ENCODE data around the gene DSC1. TPM values are rescaled to one million over a fixed set of nuclear protein-coding genes. Genes with fewer than 3 reads are reported as not detected.
A peak's percentile ranks its signal among the peaks of the same experiment; 100 is the strongest.

DSC1 gene
- total RNA-seq, 1 experiment from 2014 or later, result not detected

DNA sequence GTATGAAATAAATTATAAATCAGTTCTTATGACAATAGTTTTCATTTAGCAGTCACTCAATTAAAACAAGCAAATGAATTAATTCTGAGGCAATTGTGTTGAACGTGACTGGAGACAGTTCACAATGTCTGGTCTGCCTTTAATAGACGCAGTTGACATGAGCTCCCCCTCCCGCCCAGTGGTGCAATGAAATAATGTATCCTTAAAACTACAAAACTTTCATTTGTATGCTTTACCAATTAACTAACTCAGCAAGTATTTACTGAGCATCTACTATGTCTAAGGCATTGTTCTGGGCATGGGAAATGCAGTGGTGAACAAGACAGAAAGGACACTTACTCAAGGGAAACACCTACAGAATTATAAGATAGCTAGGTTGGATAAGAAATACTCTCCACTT, 56.9 kb downstream of the DSC1 start:
- H2AFZ ChIP-seq (ENCODE audit: low read length), result no peak overlapping the region
- intact Hi-C loops (cut with micrococcal nuclease), result loop anchor here (2.0 kb wide), 1 partner anchor 407 kb away; no protein-coding TSS in a partner anchor
- H3K9ac ChIP-seq (ENCODE audit: low read length), result no peak overlapping the region
- no peak overlapping the region for H3K4me2 ChIP-seq (ENCODE audit: low read length)
- H3K9me3 ChIP-seq (ENCODE audit: low read length), result no peaks in the 10 kb centered on the region
- peaks cover 4% of the 10 kb centered on the region for H3K79me2 ChIP-seq (ENCODE audit: low read length)
- no peaks in the 10 kb centered on the region for H3K9me2 ChIP-seq (replicated peaks; ENCODE audit: low read length)
- H3K27ac ChIP-seq (ENCODE audit: low read length), result no peak overlapping the region
- H3K36me3 ChIP-seq (ENCODE audit: low read depth, low read length), result no peaks in the 10 kb centered on the region
- TF ChIP-seq, protein P1, sequence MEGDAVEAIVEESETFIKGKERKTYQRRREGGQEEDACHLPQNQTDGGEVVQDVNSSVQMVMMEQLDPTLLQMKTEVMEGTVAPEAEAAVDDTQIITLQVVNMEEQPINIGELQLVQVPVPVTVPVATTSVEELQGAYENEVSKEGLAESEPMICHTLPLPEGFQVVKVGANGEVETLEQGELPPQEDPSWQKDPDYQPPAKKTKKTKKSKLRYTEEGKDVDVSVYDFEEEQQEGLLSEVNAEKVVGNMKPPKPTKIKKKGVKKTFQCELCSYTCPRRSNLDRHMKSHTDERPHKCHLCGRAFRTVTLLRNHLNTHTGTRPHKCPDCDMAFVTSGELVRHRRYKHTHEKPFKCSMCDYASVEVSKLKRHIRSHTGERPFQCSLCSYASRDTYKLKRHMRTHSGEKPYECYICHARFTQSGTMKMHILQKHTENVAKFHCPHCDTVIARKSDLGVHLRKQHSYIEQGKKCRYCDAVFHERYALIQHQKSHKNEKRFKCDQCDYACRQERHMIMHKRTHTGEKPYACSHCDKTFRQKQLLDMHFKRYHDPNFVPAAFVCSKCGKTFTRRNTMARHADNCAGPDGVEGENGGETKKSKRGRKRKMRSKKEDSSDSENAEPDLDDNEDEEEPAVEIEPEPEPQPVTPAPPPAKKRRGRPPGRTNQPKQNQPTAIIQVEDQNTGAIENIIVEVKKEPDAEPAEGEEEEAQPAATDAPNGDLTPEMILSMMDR (conservative IDR thresholded peaks at IDR 0.05; ENCODE audit: low read depth, low read length), result no peak
- no peak for TF ChIP-seq EZH2 (IDR thresholded peaks at IDR 0.05; ENCODE audit: low read length, unreplicated experiment)
- TF ChIP-seq EZH2phosphoT487 (IDR thresholded peaks at IDR 0.05; ENCODE audit: borderline replicate concordance, low read length), result no peak
- no peak overlapping the region for H3K4me3 ChIP-seq (ENCODE audit: low read length)
- ATAC-seq (no peak), DNase-seq (no peak)
- no peaks in the 10 kb centered on the region for H3F3A ChIP-seq (ENCODE audit: low read length, unreplicated experiment)
- no peaks in the 10 kb centered on the region for H3K27me3 ChIP-seq (ENCODE audit: low read length)
- POLR2A ChIA-PET (ENCODE audit: unreplicated experiment), result no interaction called here
- no peaks in the 10 kb centered on the region for H4K20me1 ChIP-seq (ENCODE audit: low read length)
- CTCF ChIA-PET, result no interaction called here
- BruUV-seq (replicated peaks), result no TSS peak
- H3K4me1 ChIP-seq (ENCODE audit: insufficient read depth, low read length), result peaks cover 37% of the 10 kb centered on the region

DNA sequence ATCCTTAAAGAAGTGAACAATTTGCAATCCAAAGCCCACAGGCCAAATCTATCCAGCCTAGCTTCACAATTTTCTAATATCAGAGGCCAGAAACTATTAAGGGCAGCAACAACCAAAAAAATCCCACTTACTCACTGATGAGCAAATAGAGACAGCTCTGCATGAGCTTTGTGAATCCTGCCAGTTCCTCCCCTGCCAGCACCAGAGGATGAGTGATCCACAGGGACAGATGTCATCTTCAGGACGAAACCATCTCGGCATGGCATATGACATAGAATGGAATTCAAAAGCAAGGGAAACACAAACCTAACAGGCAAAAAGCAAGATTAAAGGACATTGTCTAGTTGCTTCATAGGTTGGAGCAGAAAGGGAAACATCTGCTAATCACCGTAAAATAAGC, 58.2 kb downstream of the DSC1 start:
- intact Hi-C loops (cut with micrococcal nuclease), result loop anchor here (2.0 kb wide), 1 partner anchor 408 kb away; no protein-coding TSS in a partner anchor
- no TSS peak for BruUV-seq (replicated peaks)
- Histone ChIP-seq H3K9me3 (ENCODE audit: low read length) (no peaks in the 10 kb centered on the region), H3K9me2 (replicated peaks; ENCODE audit: low read length) (no peaks in the 10 kb centered on the region), H3K27ac (ENCODE audit: low read length) (peak overlapping the region; percentile 86), H3K4me2 (ENCODE audit: low read length) (no peak overlapping the region), H3K27me3 (ENCODE audit: low read length) (no peaks in the 10 kb centered on the region), H2AFZ (ENCODE audit: low read length) (no peak overlapping the region), H3K4me1 (ENCODE audit: insufficient read depth, low read length) (peaks cover 50% of the 10 kb centered on the region), H3K4me3 (ENCODE audit: low read length) (no peak overlapping the region), H4K20me1 (ENCODE audit: low read length) (no peaks in the 10 kb centered on the region), H3K79me2 (ENCODE audit: low read length) (peaks cover 14% of the 10 kb centered on the region), H3K36me3 (ENCODE audit: low read depth, low read length) (no peaks in the 10 kb centered on the region), H3K9ac (ENCODE audit: low read length) (no peak overlapping the region), H3F3A (ENCODE audit: low read length, unreplicated experiment) (no peaks in the 10 kb centered on the region)
- no peak for ATAC-seq
- no peak for DNase-seq
- TF ChIP-seq EZH2phosphoT487 (IDR thresholded peaks at IDR 0.05; ENCODE audit: borderline replicate concordance, low read length) (no peak), EZH2 (IDR thresholded peaks at IDR 0.05; ENCODE audit: low read length, unreplicated experiment) (no peak)
- TF ChIP-seq, protein P1 (conservative IDR thresholded peaks at IDR 0.05; ENCODE audit: low read depth, low read length), result no peak
- CTCF ChIA-PET, result no interaction called here
- POLR2A ChIA-PET (ENCODE audit: unreplicated experiment), result interaction anchor here (0.6 kb wide), 1 partner anchor 20 kb away, joined by 3 read pairs; no protein-coding TSS in a partner anchor

DNA sequence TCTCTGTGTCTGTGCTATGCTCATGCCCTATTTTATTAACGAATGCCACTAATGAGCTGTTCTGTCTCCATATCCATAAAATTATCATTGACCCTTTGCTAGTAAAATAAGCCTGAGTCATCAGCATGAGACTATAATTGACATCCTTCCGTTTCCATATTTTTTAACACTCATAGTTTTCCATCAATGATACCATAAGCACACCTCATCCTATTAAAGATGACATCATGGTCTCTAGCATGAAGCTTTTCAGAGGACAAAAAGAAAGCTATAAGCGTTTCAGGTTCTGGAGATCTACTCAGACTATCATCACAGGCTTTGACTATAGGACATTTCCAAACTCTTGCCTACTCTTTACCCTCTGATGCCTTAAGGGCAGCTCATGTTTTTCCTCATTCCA, 59.2 kb downstream of the DSC1 start:
- TF ChIP-seq EZH2 (IDR thresholded peaks at IDR 0.05; ENCODE audit: low read length, unreplicated experiment) (no peak), EZH2phosphoT487 (IDR thresholded peaks at IDR 0.05; ENCODE audit: borderline replicate concordance, low read length) (no peak)
- TF ChIP-seq, protein P1 (conservative IDR thresholded peaks at IDR 0.05; ENCODE audit: low read depth, low read length), result no peak
- Histone ChIP-seq H2AFZ (ENCODE audit: low read length) (no peak overlapping the region), H3K36me3 (ENCODE audit: low read depth, low read length) (no peaks in the 10 kb centered on the region), H3K27me3 (ENCODE audit: low read length) (no peaks in the 10 kb centered on the region), H3K4me1 (ENCODE audit: insufficient read depth, low read length) (peaks cover 60% of the 10 kb centered on the region), H3F3A (ENCODE audit: low read length, unreplicated experiment) (no peaks in the 10 kb centered on the region), H3K4me3 (ENCODE audit: low read length) (no peak overlapping the region), H3K27ac (ENCODE audit: low read length) (peak overlapping the region; percentile 86), H3K79me2 (ENCODE audit: low read length) (peaks cover 14% of the 10 kb centered on the region), H3K9me3 (ENCODE audit: low read length) (no peaks in the 10 kb centered on the region), H3K9me2 (replicated peaks; ENCODE audit: low read length) (no peaks in the 10 kb centered on the region), H4K20me1 (ENCODE audit: low read length) (no peaks in the 10 kb centered on the region), H3K9ac (ENCODE audit: low read length) (peak overlapping the region; percentile 15; the same call in 1 of the 2 replicates), H3K4me2 (ENCODE audit: low read length) (peak overlapping the region; percentile 86)
- ATAC-seq (no peak), DNase-seq (peak; percentile 29)
- intact Hi-C loops (cut with micrococcal nuclease), result loop anchor here (2.0 kb wide), 2 partner anchors 95 to 103 kb away; no protein-coding TSS in a partner anchor
- POLR2A ChIA-PET (ENCODE audit: unreplicated experiment), result no interaction called here
- no TSS peak for BruUV-seq (replicated peaks)
- CTCF ChIA-PET, result interaction anchor here (0.6 kb wide), 1 partner anchor 62 kb away, joined by 3 read pairs; no protein-coding TSS in a partner anchor
